ENCODE measurements around the gene SLC39A11.
A peak's percentile ranks its signal among the peaks of the same experiment; 100 is the strongest.

The SLC39A11 gene

DNA sequence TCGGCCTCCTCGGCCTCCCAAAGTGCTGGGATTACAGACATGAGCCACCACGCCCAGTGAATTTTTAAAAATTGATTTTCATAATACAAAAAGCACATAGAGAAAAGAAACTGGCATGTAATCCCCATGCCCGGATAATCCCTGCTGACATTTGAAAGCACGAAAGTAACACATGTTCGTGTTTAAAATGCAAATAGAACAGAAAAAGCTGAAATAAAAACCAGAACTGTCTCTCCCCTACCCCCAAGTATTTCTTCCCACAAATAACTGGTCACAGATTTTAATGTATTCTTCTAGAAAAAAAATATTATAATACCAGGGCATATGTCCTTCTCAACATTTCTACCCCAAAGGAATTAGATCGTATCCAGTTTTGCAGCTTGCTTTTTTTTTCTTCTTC is 222.9 kb downstream of the SLC39A11 start:
- DNase-seq (ENCODE audit: low read depth, low spot score): no peak
- in situ Hi-C loops (cut with HindIII; ENCODE audit: low sequenced_read_pairs): no loop called here
- no peak overlapping the region for H3K4me3 ChIP-seq (ENCODE audit: low read depth, low read length)
- TF ChIP-seq CTCF (IDR thresholded peaks at IDR 0.05; ENCODE audit: low read depth, low read length): no peak

- no peak for DNase-seq (ENCODE audit: low read depth, low spot score)
- no peak for TF ChIP-seq CTCF (IDR thresholded peaks at IDR 0.05; ENCODE audit: low read depth, low read length)
- in situ Hi-C loops (cut with HindIII; ENCODE audit: low sequenced_read_pairs): no loop called here
- H3K4me3 ChIP-seq (ENCODE audit: low read depth, low read length): no peak overlapping the region
Observed at GRCh38 chr17:72865954-72866353, 226.5 kb downstream of the SLC39A11 start.

- TF ChIP-seq CTCF (IDR thresholded peaks at IDR 0.05; ENCODE audit: low read depth, low read length): no peak
- DNase-seq (ENCODE audit: low read depth, low spot score): no peak
- in situ Hi-C loops (cut with HindIII; ENCODE audit: low sequenced_read_pairs): no loop called here
- H3K4me3 ChIP-seq (ENCODE audit: low read depth, low read length): no peak overlapping the region
Observed at GRCh38 chr17:72863526-72864211, 228.8 kb downstream of the SLC39A11 start.

GRCh38 chr17:72862276-72862999 is 230.1 kb downstream of the SLC39A11 start:
- no peak overlapping the region for H3K4me3 ChIP-seq (ENCODE audit: low read depth, low read length)
- peak; percentile 37 for DNase-seq (ENCODE audit: low read depth, low spot score)
- in situ Hi-C loops (cut with HindIII; ENCODE audit: low sequenced_read_pairs): no loop called here
- TF ChIP-seq CTCF (IDR thresholded peaks at IDR 0.05; ENCODE audit: low read depth, low read length): no peak

DNA sequence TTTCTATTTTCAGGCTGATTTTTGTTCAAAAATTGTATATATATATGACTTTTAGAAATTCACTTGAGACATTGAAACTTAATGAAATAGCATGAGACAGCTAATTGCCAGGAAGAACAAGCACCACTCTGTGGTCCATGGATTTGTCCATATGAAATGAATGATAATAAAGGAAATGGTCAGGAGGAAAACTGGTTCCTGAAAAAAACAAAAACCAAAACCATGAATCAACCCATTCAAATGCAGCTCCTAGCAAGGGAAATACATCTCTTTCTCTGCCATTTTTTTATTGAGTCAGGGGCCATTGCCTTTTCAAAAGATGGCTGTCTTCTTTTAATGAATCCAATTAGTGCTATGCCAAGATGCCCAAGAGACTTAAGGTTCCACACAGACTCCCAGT is 230.7 kb downstream of the SLC39A11 start:
- TF ChIP-seq CTCF (IDR thresholded peaks at IDR 0.05; ENCODE audit: low read depth, low read length): no peak
- in situ Hi-C loops (cut with HindIII; ENCODE audit: low sequenced_read_pairs): no loop called here
- DNase-seq (ENCODE audit: low read depth, low spot score): no peak
- H3K4me3 ChIP-seq (ENCODE audit: low read depth, low read length): no peak overlapping the region

- in situ Hi-C loops (cut with HindIII; ENCODE audit: low sequenced_read_pairs): no loop called here
- no peak for DNase-seq (ENCODE audit: low read depth, low spot score)
- no peak overlapping the region for H3K4me3 ChIP-seq (ENCODE audit: low read depth, low read length)
- TF ChIP-seq CTCF (IDR thresholded peaks at IDR 0.05; ENCODE audit: low read depth, low read length): no peak
Observed at GRCh38 chr17:72860778-72861177, 231.7 kb downstream of the SLC39A11 start.

Data from astrocyte of the spinal cord (primary cell).